Heart right ventricle (tissue), 16 donors: ENCODE data around the gene CENPP. TPM values are rescaled to one million over a fixed set of nuclear protein-coding genes. Genes with fewer than 3 reads are reported as not detected.
A peak's percentile ranks its signal among the peaks of the same experiment; 100 is the strongest.

Source experiments
- ATAC-seq, 8 donors: fragments of 200-7000 bp; cut with Tn5 transposase; one replicate each; pipeline ENCODE4 v1.9.1; 2020; ENCODE audit warnings: mild to moderate bottlenecking in 8 of 8, moderate library complexity in 8 of 8, moderate number of reproducible peaks in 1 of 8
- DNase-seq, 2 donors: peaks; one replicate each; pipeline ENCODE4 v3.0.0-alpha.2; 2020
- H3K27ac ChIP-seq, 10 donors: fragments of 200-600 bp; sonication (generic) in 2 of 10; one replicate each; pipeline versions ENCODE4 v1.5.0 to v1.8.0; 2020 to 2022; ENCODE audit warnings: mild to moderate bottlenecking in 3 of 10
- H3K27me3 ChIP-seq, 7 donors: fragments of 200-600 bp; one replicate each; pipeline ENCODE4 v1.8.0; 2021 to 2022; ENCODE audit warnings: mild to moderate bottlenecking in 2 of 7
- H3K36me3 ChIP-seq, 9 donors: fragments of 200-600 bp; sonication (generic) in 1 of 9; one replicate each; pipeline versions ENCODE4 v1.5.0 to v1.8.0; 2020 to 2022; ENCODE audit warnings: mild to moderate bottlenecking in 2 of 9
- H3K4me1 ChIP-seq, 9 donors: fragments of 200-600 bp; sonication (generic) in 1 of 9; one replicate each; pipeline versions ENCODE4 v1.5.0 to v1.8.0; 2020 to 2022; ENCODE audit warnings: mild to moderate bottlenecking in 4 of 9
- H3K4me3 ChIP-seq, 10 donors: fragments of 200-600 bp; sonication (generic) in 2 of 10; one replicate each; pipeline versions ENCODE4 v1.5.0 to v1.8.0; 2020 to 2022; ENCODE audit warnings: mild to moderate bottlenecking in 7 of 10, moderate library complexity in 2 of 10
- H3K9me3 ChIP-seq, 11 donors: fragments of 200-600 bp in 10 of 11; sonication (generic) in 2 of 11; one replicate each; pipeline versions ENCODE4 v1.5.0 to v1.8.0; 2013 to 2022; ENCODE audit warnings: mild to moderate bottlenecking in 2 of 11, control low read depth in 1 of 11, moderate library complexity in 1 of 11
- CTCF ChIP-seq, 9 donors: fragments of 200-600 bp; sonication (generic) in 2 of 9; IDR thresholded peaks; one replicate each; pipeline versions ENCODE4 v1.5.0 to v1.8.0; 2021 to 2022; ENCODE audit warnings: antibody characterized with exemption in 9 of 9, mild to moderate bottlenecking in 5 of 9, moderate library complexity in 1 of 9
- WGBS, 2 donors: extraction: QIAGEN DNeasy Blood & Tissue Kit; methylation state at CpG; one replicate each; pipeline ENCODE4 v1.1.7; 2013; ENCODE audit warnings: inconsistent platforms in 1 of 2; 5-methylcytosine and 5-hydroxymethylcytosine counted together
- intact Hi-C, 10 donors: fragments of 100-400 bp; cut with DNase I; formaldehyde crosslinking; loops; one replicate each; pipeline versions ENCODE4 v1.11.1 to v1.14.2; 2022
- polyA plus RNA-seq, 2 donors: library from polyadenylated mRNA; stranded (reverse); fragments of 200-250 nt; gene quantifications; one replicate each; pipeline ENCODE4 v1.2.3, GENCODE V29; 2013
- total RNA-seq, 10 donors: library from RNA; stranded (reverse); fragmentation: NEBNext Ultra II Directional in 3 of 10; extraction: Animal tissue kit (Norgen Biotek cat#: 25700) in 3 of 10; gene quantifications; one replicate each; pipeline versions ENCODE4 v1.2.1 to v1.2.4, GENCODE V29; 2021 to 2023
- donor health status: Arrhythmogenic right ventricular cardiomyopathy.
- donor health status: ischemic (EF 13 %, LVEDD 7.1; RV severe dilation, severe dysfunction).
- donor health status: healthy with polysubstance abuse.
- donor health status: DM: no; HTN: yes; CAD: no.
- donor health status: DM: no; HTN: no; CAD: no.
- donor health status: ischemic (EF 25% LVEDD 6.9; RV normal size, moderate dysfunction).
- donor health status: ischemic (EF 25% LVEDD 5.7; RV mildly dilated, moderate dysfunction).
- donor health status: healthy.
- donor health status: DM: yes; HTN: yes; CAD: no.
- donor health status: Ischemic cardiomyopathy.
- donor health status: ischemic (EF 35%, LVEDD 5.7; RV mildly dilated, moderate dysfunction).
- donor health status: nonischemic (EF 11% LVEDD 7.7; RV severe dilation, severe dysfunction).
- donor health status: DM: yes; HTN: yes; CAD: no.
- donor health status: PGD.
- donor health status: ischemic (EF 29% LVEDD 5.4; RV normal size, mild dysfunction).
- donor health status: nonischemic (EF 23%, LVEDD 6.1; RV moderate dilation, normal function).

Gene CENPP
- total and polyA plus RNA-seq, 12 donors, result 1.3 to 5.2 (median 2.8) TPM

GRCh38 chr9:92626484-92626883 lies 300.7 kb downstream of the CENPP start:
- no peak overlapping the region for H3K4me3 ChIP-seq
- no peak overlapping the region for H3K27ac ChIP-seq
- H3K4me1 ChIP-seq, result no peaks in the 10 kb centered on the region
- no peak for ATAC-seq
- no peak for TF ChIP-seq CTCF (IDR thresholded peaks at IDR 0.05)
- peaks cover 0 to 8% (median 0%) of the 10 kb centered on the region in 11 donors for H3K9me3 ChIP-seq
- DNase-seq, result no peak
- intact Hi-C loops, result loop anchor here in 1 of 10 donors (10.0 kb wide), 1 partner anchor 122 kb away; no protein-coding TSS in a partner anchor
- H3K36me3 ChIP-seq, result peaks cover 0 to 94% (median 0%) of the 10 kb centered on the region in 9 donors
- no peaks in the 10 kb centered on the region for H3K27me3 ChIP-seq

- DNase-seq (no peak), ATAC-seq (no peak)
- Histone ChIP-seq H3K4me1 (no peaks in the 10 kb centered on the region), H3K36me3 (peaks cover 0 to 96% (median 6%) of the 10 kb centered on the region in 9 donors), H3K4me3 (no peak overlapping the region), H3K9me3 (peaks cover 0 to 8% (median 0%) of the 10 kb centered on the region in 11 donors), H3K27ac (peak overlapping the region in 1 of 10 donors; percentile 16), H3K27me3 (no peaks in the 10 kb centered on the region)
- no peak for TF ChIP-seq CTCF (IDR thresholded peaks at IDR 0.05)
- 86 to 93% methylated on average over 5 of the region's 5 CpGs for WGBS, 2 donors
- intact Hi-C loops, result loop anchor here in 1 of 10 donors (10.0 kb wide), 1 partner anchor 123 kb away; no protein-coding TSS in a partner anchor
These were observed 301.9 kb downstream of the CENPP start for GRCh38 chr9:92627651-92628050.

GRCh38 chr9:92631452-92632343 lies 305.9 kb downstream of the CENPP start:
- Histone ChIP-seq H3K4me3 (no peak overlapping the region), H3K27me3 (no peaks in the 10 kb centered on the region), H3K9me3 (peaks cover 0 to 8% (median 0%) of the 10 kb centered on the region in 11 donors), H3K27ac (peak overlapping the region in 3 of 10 donors; percentile 3 to 44 (median 41)), H3K36me3 (peaks cover 0 to 100% (median 17%) of the 10 kb centered on the region in 9 donors), H3K4me1 (peaks cover 0 to 12% (median 7%) of the 10 kb centered on the region in 9 donors)
- no peak for TF ChIP-seq CTCF (IDR thresholded peaks at IDR 0.05)
- intact Hi-C loops, result loop anchor here in 9 of 10 donors (5.0 to 10.0 kb wide), 12 partner anchors 119 to 499 kb away; partner anchors contain the start of genes CENPP (in 3 of the 9) and NOL8 (in 3 of the 9)
- WGBS, 2 donors, result 94% methylated on average over 13 of the region's 13 CpGs
- DNase-seq (no peak), ATAC-seq (no peak)

GRCh38 chr9:92632641-92633040 lies 306.9 kb downstream of the CENPP start:
- TF ChIP-seq CTCF (IDR thresholded peaks at IDR 0.05), result no peak
- Histone ChIP-seq H3K36me3 (peaks cover 4 to 100% (median 27%) of the 10 kb centered on the region in 9 donors), H3K4me1 (peaks cover 0 to 12% (median 7%) of the 10 kb centered on the region in 9 donors), H3K27ac (peak overlapping the region in 1 of 10 donors; percentile 34), H3K27me3 (no peaks in the 10 kb centered on the region), H3K9me3 (peaks cover 0 to 8% (median 0%) of the 10 kb centered on the region in 11 donors), H3K4me3 (no peak overlapping the region)
- ATAC-seq, result no peak
- no peak for DNase-seq
- intact Hi-C loops, result loop anchor here in 9 of 10 donors (1.0 to 10.0 kb wide), 13 partner anchors 120 to 500 kb away; partner anchors contain the start of genes CENPP (in 3 of the 9) and NOL8 (in 3 of the 9)
- WGBS, 2 donors, result 97% methylated on average over 5 of the region's 5 CpGs
